Vagina (tissue), 2 donors: Measurements from ENCODE around the gene P2RY6.

Source experiments
- CTCF ChIP-seq, 3 experiments: fragments of 450-650 bp in 2 of 3; fragments of 200-600 bp in 1 of 3; sonication (generic) in 1 of 3; IDR thresholded peaks; one replicate each; pipeline ENCODE4 v1.5.1; 2017 to 2019; ENCODE audit warnings: antibody characterized with exemption in 3 of 3, mild to moderate bottlenecking in 2 of 3, moderate library complexity in 2 of 3
- POLR2A ChIP-seq, 2 donors: fragments of 450-650 bp; IDR thresholded peaks; one replicate each; pipeline ENCODE4 v1.6.1; 2017; ENCODE audit warnings: antibody characterized with exemption in 2 of 2, mild to moderate bottlenecking in 2 of 2, moderate library complexity in 2 of 2
- POLR2AphosphoS5 ChIP-seq, 2 donors: sonication (generic); formaldehyde crosslinking; IDR thresholded peaks; one replicate each; pipeline ENCODE4 v1.9.0; 2017; ENCODE audit warnings: antibody characterized with exemption in 2 of 2, mild to moderate bottlenecking in 2 of 2, low read depth in 1 of 2; ENCODE audit not compliant: insufficient read depth in 1 of 2

- no peak for TF ChIP-seq CTCF (IDR thresholded peaks at IDR 0.05)
- no peak for TF ChIP-seq POLR2A (IDR thresholded peaks at IDR 0.05)
- TF ChIP-seq POLR2AphosphoS5 (IDR thresholded peaks at IDR 0.05; ENCODE audit: insufficient read depth in 1 of 2, low read depth in 1 of 2) = no peak
These were observed 37.5 kb upstream of the P2RY6 start for GRCh38 chr11:73234471-73235181.
